ENCODE measurements around the gene ATRNL1. TPM values are rescaled to one million over a fixed set of nuclear protein-coding genes. Genes with fewer than 3 reads are reported as not detected.

The ATRNL1 gene
- polyA plus RNA-seq, 3 donors, result not detected

DNA sequence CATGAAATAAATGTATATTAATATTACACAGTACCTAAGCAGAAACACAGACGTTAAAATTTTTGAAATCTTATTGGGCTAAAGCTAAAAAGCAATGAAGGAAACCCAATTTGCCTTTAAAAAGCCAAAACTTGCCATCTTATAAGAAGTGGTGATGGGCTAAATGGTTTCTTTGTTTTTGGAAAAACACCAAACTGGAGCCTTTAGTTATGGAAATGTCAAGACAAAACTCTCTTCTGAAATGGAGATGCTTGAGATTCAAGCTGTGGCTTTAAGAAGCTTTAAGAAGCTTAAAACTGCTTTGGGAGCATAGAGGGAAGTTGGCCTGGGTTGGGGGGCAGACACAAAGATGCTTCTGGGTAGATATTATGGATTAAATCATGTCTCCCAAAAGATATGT is 902.9 kb downstream of the ATRNL1 start:
- Histone ChIP-seq H3K4me1 (ENCODE audit: control insufficient read depth in 1 of 2, insufficient read depth in 2 of 2, low read length in 2 of 2) (no peaks in the 10 kb centered on the region), H3K9ac (ENCODE audit: insufficient read depth, low read length, poor library complexity, severe bottlenecking) (no peak overlapping the region), H3K36me3 (replicated peaks in 1 of 2; ENCODE audit: control insufficient read depth in 1 of 2, insufficient read depth in 2 of 2, low read length in 2 of 2) (no peaks in the 10 kb centered on the region), H3K4me3 (replicated peaks in 1 of 3; ENCODE audit: low read depth in 2 of 3, low read length in 3 of 3) (no peak overlapping the region), H3K27ac (ENCODE audit: low read depth in 1 of 2, low read length in 2 of 2) (no peak overlapping the region), H3K27me3 (ENCODE audit: control insufficient read depth in 2 of 2, insufficient read depth in 2 of 2, low read length in 2 of 2) (no peaks in the 10 kb centered on the region), H2AFZ (ENCODE audit: insufficient read depth, low read depth, low read length, poor library complexity, severe bottlenecking) (no peak overlapping the region), H3K4me2 (replicated peaks; ENCODE audit: extremely low read depth, low read length, poor library complexity, severe bottlenecking) (no peak overlapping the region), H3K79me2 (ENCODE audit: insufficient read depth, low read length) (no peaks in the 10 kb centered on the region), H4K20me1 (ENCODE audit: insufficient read depth, low read length) (no peaks in the 10 kb centered on the region), H3K9me3 (replicated peaks in 1 of 2; ENCODE audit: control insufficient read depth in 1 of 2, insufficient read depth in 1 of 2, low read length in 2 of 2) (peaks cover 9 to 30% of the 10 kb centered on the region in 2 donors)
- no CpG with 5 or more reads among the region's 1 CpG for WGBS (ENCODE audit: insufficient coverage)
- no peaks in the 10 kb centered on the region for H3K27me3 Mint-ChIP-seq (ENCODE audit: low read depth in 3 of 3)
- H3K4me1 Mint-ChIP-seq, result no peaks in the 10 kb centered on the region
- intact Hi-C loops (cut with micrococcal nuclease), result no loop called here
- H3K36me3 Mint-ChIP-seq, result no peaks in the 10 kb centered on the region
- TF ChIP-seq, protein P1, sequence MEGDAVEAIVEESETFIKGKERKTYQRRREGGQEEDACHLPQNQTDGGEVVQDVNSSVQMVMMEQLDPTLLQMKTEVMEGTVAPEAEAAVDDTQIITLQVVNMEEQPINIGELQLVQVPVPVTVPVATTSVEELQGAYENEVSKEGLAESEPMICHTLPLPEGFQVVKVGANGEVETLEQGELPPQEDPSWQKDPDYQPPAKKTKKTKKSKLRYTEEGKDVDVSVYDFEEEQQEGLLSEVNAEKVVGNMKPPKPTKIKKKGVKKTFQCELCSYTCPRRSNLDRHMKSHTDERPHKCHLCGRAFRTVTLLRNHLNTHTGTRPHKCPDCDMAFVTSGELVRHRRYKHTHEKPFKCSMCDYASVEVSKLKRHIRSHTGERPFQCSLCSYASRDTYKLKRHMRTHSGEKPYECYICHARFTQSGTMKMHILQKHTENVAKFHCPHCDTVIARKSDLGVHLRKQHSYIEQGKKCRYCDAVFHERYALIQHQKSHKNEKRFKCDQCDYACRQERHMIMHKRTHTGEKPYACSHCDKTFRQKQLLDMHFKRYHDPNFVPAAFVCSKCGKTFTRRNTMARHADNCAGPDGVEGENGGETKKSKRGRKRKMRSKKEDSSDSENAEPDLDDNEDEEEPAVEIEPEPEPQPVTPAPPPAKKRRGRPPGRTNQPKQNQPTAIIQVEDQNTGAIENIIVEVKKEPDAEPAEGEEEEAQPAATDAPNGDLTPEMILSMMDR (IDR thresholded peaks at IDR 0.05), result no peak
- H3K9me3 Mint-ChIP-seq, result peaks cover 3 to 16% (median 11%) of the 10 kb centered on the region in 7 donors
- no peak overlapping the region for H3K27ac Mint-ChIP-seq
- no peak overlapping the region for H3K4me3 Mint-ChIP-seq
- no peak for DNase-seq

DNA sequence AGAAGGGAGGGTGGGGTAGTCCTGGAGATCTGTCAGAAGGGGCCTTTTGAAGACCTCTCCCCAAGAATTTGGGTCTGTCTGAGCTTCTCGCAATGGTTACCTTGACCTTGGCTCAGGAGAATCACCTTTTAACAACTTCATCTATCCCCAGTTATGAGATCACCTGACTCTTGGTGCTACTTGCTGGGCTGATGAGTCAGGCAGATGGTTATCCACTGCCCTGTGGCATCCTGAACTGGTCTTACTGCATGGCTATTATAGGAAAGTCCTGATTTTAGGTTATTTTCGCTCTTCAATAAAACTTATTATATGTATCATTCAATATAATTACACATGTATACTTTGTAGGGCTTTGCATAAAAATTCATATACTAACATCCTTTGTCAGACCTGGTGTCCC is 905.1 kb downstream of the ATRNL1 start:
- Histone ChIP-seq H3K9ac (ENCODE audit: insufficient read depth, low read length, poor library complexity, severe bottlenecking) (no peak overlapping the region), H3K36me3 (replicated peaks in 1 of 2; ENCODE audit: control insufficient read depth in 1 of 2, insufficient read depth in 2 of 2, low read length in 2 of 2) (no peaks in the 10 kb centered on the region), H3K9me3 (replicated peaks in 1 of 2; ENCODE audit: control insufficient read depth in 1 of 2, insufficient read depth in 1 of 2, low read length in 2 of 2) (peaks cover 0 to 26% of the 10 kb centered on the region in 2 donors), H3K4me1 (ENCODE audit: control insufficient read depth in 1 of 2, insufficient read depth in 2 of 2, low read length in 2 of 2) (no peaks in the 10 kb centered on the region), H4K20me1 (ENCODE audit: insufficient read depth, low read length) (no peaks in the 10 kb centered on the region), H2AFZ (ENCODE audit: insufficient read depth, low read depth, low read length, poor library complexity, severe bottlenecking) (no peak overlapping the region), H3K27ac (ENCODE audit: low read depth in 1 of 2, low read length in 2 of 2) (no peak overlapping the region), H3K79me2 (ENCODE audit: insufficient read depth, low read length) (no peaks in the 10 kb centered on the region), H3K27me3 (ENCODE audit: control insufficient read depth in 2 of 2, insufficient read depth in 2 of 2, low read length in 2 of 2) (no peaks in the 10 kb centered on the region), H3K4me3 (replicated peaks in 1 of 3; ENCODE audit: low read depth in 2 of 3, low read length in 3 of 3) (no peak overlapping the region), H3K4me2 (replicated peaks; ENCODE audit: extremely low read depth, low read length, poor library complexity, severe bottlenecking) (no peak overlapping the region)
- TF ChIP-seq, protein P1 (IDR thresholded peaks at IDR 0.05), result no peak
- H3K27me3 Mint-ChIP-seq (ENCODE audit: low read depth in 3 of 3), result peaks cover 0 to 4% (median 2%) of the 10 kb centered on the region in 3 donors
- H3K36me3 Mint-ChIP-seq, result no peaks in the 10 kb centered on the region
- peaks cover 1 to 20% (median 8%) of the 10 kb centered on the region in 7 donors for H3K9me3 Mint-ChIP-seq
- no peak for DNase-seq
- no peak overlapping the region for H3K4me3 Mint-ChIP-seq
- no CpG with 5 or more reads among the region's 2 CpGs for WGBS (ENCODE audit: insufficient coverage)
- no peaks in the 10 kb centered on the region for H3K4me1 Mint-ChIP-seq
- H3K27ac Mint-ChIP-seq, result no peak overlapping the region
- intact Hi-C loops (cut with micrococcal nuclease), result no loop called here

Other genes with a start within 250 kb of the ATRNL1 start
- gene TRUB1, start 155.2 kb upstream of the ATRNL1 start, polyA plus RNA-seq, result 1 to 10 TPM; 3.0 to 5.0 (median 3.3) TPM

All from CD14-positive monocyte (primary cell).